MM.1S (cell line): ENCODE measurements around the gene LONRF2.

Experiments
- DNase-seq: peaks from one replicate; pipeline ENCODE4 v3.0.0-alpha.2; 2015
- H2AFZ ChIP-seq: fragments of 300-600 bp; sonication (generic); 2 replicates; pipeline ENCODE4 v1.6.0; 2016; ENCODE audit warnings: antibody characterized with exemption, low read length
- H3F3A ChIP-seq: fragments of 300-600 bp; sonication (generic); 2 replicates; pipeline ENCODE4 v1.6.1; 2016; ENCODE audit warnings: mild to moderate bottlenecking, antibody characterized with exemption, low read length, moderate library complexity, mixed read lengths; ENCODE audit not compliant: insufficient read depth
- H3K27ac ChIP-seq: fragments of 300-600 bp; sonication (generic); 2 replicates; pipeline ENCODE4 v1.5.1; 2016; ENCODE audit warnings: mild to moderate bottlenecking, low read length
- H3K27me3 ChIP-seq: fragments of 300-600 bp; sonication (generic); replicated peaks from 2 replicates; pipeline ENCODE4 v1.6.0; 2016; ENCODE audit warnings: low read length; ENCODE audit not compliant: insufficient read depth
- H3K36me3 ChIP-seq: fragments of 300-600 bp; sonication (generic); replicated peaks from 2 replicates; pipeline ENCODE4 v1.6.1; 2016; ENCODE audit warnings: mild to moderate bottlenecking, low read length, mixed read lengths; ENCODE audit not compliant: insufficient read depth
- H3K4me1 ChIP-seq: fragments of 300-600 bp; sonication (generic); 2 replicates; pipeline ENCODE4 v1.6.1; 2016; ENCODE audit warnings: low read length, mixed read lengths
- H3K4me2 ChIP-seq: fragments of 300-600 bp; sonication (generic); 2 replicates; pipeline ENCODE4 v1.6.0; 2016; ENCODE audit warnings: low read depth, low read length
- H3K4me3 ChIP-seq: fragments of 300-600 bp; sonication (generic); 2 replicates; pipeline ENCODE4 v1.5.1; 2016; ENCODE audit warnings: low read length, mixed read lengths
- H3K79me2 ChIP-seq: fragments of 300-600 bp; sonication (generic); 2 replicates; pipeline ENCODE4 v1.6.1; 2016; ENCODE audit warnings: mixed run types, low read length, mixed read lengths
- H3K9ac ChIP-seq: fragments of 300-600 bp; sonication (generic); 2 replicates; pipeline ENCODE4 v1.6.1; 2016; ENCODE audit warnings: low read length, mixed read lengths
- H3K9me2 ChIP-seq: fragments of 300-600 bp; sonication (generic); replicated peaks from 2 replicates; pipeline ENCODE4 v1.6.1; 2016; ENCODE audit warnings: mild to moderate bottlenecking, low read length, mixed read lengths; ENCODE audit not compliant: insufficient read depth
- H3K9me3 ChIP-seq: fragments of 300-600 bp; sonication (generic); replicated peaks from 2 replicates; pipeline ENCODE4 v1.6.1; 2016; ENCODE audit warnings: mild to moderate bottlenecking, low read length, mixed read lengths; ENCODE audit not compliant: insufficient read depth
- H4K20me1 ChIP-seq: fragments of 300-600 bp; sonication (generic); 2 replicates; pipeline ENCODE4 v1.6.1; 2016; ENCODE audit warnings: mild to moderate bottlenecking, low read length, moderate library complexity, mixed read lengths; ENCODE audit not compliant: insufficient read depth
- CTCF ChIP-seq: fragments of 300-600 bp; sonication (generic); IDR thresholded peaks from 2 replicates; pipeline ENCODE4 v1.5.1; 2016; ENCODE audit warnings: antibody characterized with exemption, low read length, mixed read lengths
- EZH2 ChIP-seq: fragments of 300-600 bp; sonication (generic); optimal IDR thresholded peaks from 2 replicates; pipeline ENCODE3; 2017; ENCODE audit warnings: low read depth, mild to moderate bottlenecking, antibody characterized with exemption, low read length, mixed read lengths
- EZH2phosphoT487 ChIP-seq: fragments of 300-600 bp; sonication (generic); IDR thresholded peaks from 2 replicates; pipeline ENCODE4 v1.6.1; 2018; ENCODE audit warnings: antibody characterized with exemption, low read length

The LONRF2 gene

GRCh38 chr2:100257939-100258338 lies 64.4 kb downstream of the LONRF2 start:
- Histone ChIP-seq H3K27me3 (no peaks in the 10 kb centered on the region), H3K9me2 (no peaks in the 10 kb centered on the region), H3K4me2 (no peak overlapping the region), H3F3A (no peaks in the 10 kb centered on the region), H3K9ac (no peak overlapping the region), H3K36me3 (no peaks in the 10 kb centered on the region), H3K4me3 (no peak overlapping the region), H3K79me2 (no peaks in the 10 kb centered on the region), H3K4me1 (no peaks in the 10 kb centered on the region), H3K27ac (no peak overlapping the region), H3K9me3 (no peaks in the 10 kb centered on the region), H4K20me1 (no peaks in the 10 kb centered on the region), H2AFZ (no peak overlapping the region)
- TF ChIP-seq EZH2phosphoT487 (no peak), CTCF (no peak), EZH2 (no peak)
- no peak for DNase-seq

DNA sequence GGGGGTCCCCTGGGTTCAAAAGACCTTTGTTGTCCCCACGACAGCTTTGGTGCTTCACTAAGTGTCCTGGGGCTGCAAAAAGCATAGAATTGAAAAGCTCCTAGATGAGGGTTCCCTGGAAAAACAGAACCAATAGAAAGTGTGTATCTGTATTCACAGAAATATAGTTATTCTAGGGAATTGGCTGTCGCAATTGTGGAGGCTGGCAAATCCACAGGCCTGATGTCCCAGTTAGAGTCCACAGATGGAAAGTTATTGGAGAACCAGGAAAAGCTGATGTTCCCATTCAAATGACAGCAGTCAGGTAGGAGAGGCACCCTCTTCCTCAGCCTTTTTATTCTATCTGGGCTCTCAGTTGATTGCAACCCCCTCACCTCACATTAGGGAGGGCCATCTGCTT lies 65.5 kb downstream of the LONRF2 start:
- Histone ChIP-seq H3K4me2 (no peak overlapping the region), H3K9ac (no peak overlapping the region), H3K27ac (no peak overlapping the region), H3K4me1 (no peaks in the 10 kb centered on the region), H3K79me2 (no peaks in the 10 kb centered on the region), H2AFZ (no peak overlapping the region), H3F3A (no peaks in the 10 kb centered on the region), H3K4me3 (no peak overlapping the region), H3K27me3 (no peaks in the 10 kb centered on the region), H3K9me3 (no peaks in the 10 kb centered on the region), H3K9me2 (no peaks in the 10 kb centered on the region), H4K20me1 (no peaks in the 10 kb centered on the region), H3K36me3 (no peaks in the 10 kb centered on the region)
- DNase-seq = no peak
- TF ChIP-seq CTCF (no peak), EZH2phosphoT487 (no peak), EZH2 (no peak)

- no peak overlapping the region for H3K9ac ChIP-seq
- H3K9me3 ChIP-seq = no peaks in the 10 kb centered on the region
- no peak overlapping the region for H3K27ac ChIP-seq
- H4K20me1 ChIP-seq = no peaks in the 10 kb centered on the region
- H3K79me2 ChIP-seq = no peaks in the 10 kb centered on the region
- H3K36me3 ChIP-seq = no peaks in the 10 kb centered on the region
- H3F3A ChIP-seq = no peaks in the 10 kb centered on the region
- H3K4me2 ChIP-seq = no peak overlapping the region
- no peak overlapping the region for H3K4me3 ChIP-seq
- DNase-seq = no peak
- no peaks in the 10 kb centered on the region for H3K4me1 ChIP-seq
- H3K9me2 ChIP-seq = no peaks in the 10 kb centered on the region
- TF ChIP-seq EZH2phosphoT487 = no peak
- TF ChIP-seq EZH2 = no peak
- no peak for TF ChIP-seq CTCF
- H3K27me3 ChIP-seq = no peaks in the 10 kb centered on the region
- H2AFZ ChIP-seq = no peak overlapping the region
Observed at GRCh38 chr2:100256416-100256815, 65.9 kb downstream of the LONRF2 start.
